ENCODE data around the gene MLYCD.
A peak's percentile ranks its signal among the peaks of the same experiment; 100 is the strongest.
"Not testable (repeated sequence)": the region's sequence is repeated elsewhere in the genome, so short reads cannot be mapped to it uniquely, and the experiment has no call there.

The MLYCD gene

DNA sequence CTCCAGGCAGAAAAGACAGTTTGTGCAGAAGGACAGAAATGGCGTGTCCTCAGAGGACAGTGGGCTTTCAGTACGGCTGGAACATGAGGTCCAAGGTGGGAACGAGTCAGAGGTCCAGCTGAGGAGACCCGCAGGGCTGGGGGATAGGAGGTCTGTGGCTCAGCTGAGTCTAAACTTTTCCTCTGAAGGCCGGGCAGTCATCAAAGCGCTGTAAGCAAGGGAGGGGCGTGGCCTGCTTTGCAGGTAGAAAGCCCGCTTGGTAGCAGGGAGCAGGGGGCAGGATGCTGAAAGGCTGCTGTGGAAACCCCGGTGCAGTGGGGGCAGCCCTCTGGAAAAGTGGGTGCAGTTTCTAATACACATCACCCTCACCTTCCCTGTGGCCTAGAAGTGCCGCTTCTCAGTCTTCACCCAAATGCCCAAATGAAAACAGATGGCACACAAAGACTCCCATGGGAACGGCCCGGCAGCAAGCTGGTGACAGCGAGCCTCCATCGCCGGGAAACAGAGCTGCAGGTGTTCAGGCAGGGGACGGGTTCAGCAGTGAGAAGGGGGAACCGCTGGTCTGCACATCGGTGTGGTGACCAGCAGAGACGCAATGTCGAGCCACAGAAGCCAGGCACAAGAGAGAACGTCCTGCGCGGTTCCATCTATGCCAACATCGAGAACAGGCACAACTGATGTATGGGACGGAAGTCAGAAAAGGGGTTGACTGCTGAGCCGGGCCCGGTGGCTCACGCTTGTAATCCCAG is 41.9 kb downstream of the MLYCD start:
- no peak for DNase-seq (ENCODE audit: low spot score)

DNA sequence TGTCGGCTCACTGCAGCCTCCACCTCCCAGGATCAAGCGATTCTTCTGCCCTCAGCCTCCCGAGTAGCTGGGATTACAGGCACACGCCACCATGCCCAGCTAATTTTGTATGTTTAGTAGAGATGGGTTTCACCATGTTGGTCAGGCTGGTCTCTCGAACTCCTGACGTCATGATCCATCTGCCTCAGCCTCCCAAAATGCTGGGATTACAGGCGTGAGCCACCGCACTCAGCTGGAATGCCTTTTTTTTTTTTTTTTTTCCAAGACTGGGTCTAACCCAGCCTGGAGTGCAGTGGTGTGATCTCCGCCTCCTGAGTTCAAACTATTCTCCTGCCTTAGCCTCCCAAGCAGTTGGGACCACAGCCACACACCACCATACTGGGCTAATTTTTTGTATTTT is 42.6 kb downstream of the MLYCD start:
- not testable (repeated sequence) for DNase-seq (ENCODE audit: low spot score)

DNA sequence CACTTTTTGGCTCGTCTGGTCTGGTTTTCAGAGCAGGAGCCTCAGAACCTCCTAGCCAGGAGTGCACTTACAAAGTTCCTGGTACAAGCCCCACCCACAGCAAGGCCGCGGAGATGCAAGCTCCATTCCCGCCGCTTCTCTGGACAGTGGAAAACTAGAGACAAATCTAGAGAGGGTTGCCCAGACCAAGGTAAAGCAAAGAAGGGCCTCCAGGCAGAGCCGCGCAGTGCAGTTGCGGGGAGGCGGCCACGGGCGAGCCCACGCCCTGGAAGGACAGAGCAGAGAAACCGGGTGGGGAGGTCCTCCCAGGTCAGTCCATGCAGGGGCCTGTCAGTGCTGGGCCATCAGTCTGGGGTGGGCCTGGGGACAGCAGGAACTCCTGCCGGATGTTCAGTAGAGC is 43.2 kb downstream of the MLYCD start:
- DNase-seq (ENCODE audit: low spot score), result no peak

DNA sequence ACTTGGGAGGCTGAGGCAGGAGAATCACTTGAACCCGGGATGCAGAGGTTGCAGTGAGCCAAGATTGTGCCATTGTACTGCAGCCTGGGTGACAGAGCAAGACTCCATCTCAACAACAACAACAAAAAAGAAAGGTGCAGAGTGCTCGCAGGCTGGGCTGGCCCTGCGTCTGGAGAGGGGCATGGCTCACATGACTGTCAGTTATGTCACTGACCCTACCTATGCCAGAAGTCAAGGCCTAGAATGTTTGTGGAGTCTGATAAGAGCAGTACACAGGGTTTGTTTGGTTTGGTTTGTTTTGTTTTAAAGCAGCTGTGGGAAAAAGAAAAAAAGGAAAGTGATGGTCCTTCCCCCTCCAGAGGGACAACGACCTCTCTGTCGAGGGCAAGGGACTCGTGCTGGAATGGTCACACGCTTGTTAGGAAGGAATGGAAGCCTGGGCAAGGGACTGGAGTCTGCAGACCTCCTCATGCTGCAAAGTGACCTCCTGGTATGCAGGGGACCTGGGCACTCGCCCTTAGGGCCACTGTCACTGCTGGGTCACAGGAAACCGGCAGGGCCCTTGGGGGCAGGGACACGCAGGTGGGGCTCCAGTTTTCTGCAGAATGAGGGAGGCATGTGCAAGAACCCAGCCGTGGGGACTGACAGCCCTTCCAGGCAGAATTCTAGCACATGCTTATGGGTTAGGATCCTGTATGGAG is 44.0 kb downstream of the MLYCD start:
- DNase-seq (ENCODE audit: low spot score), result no peak

DNA sequence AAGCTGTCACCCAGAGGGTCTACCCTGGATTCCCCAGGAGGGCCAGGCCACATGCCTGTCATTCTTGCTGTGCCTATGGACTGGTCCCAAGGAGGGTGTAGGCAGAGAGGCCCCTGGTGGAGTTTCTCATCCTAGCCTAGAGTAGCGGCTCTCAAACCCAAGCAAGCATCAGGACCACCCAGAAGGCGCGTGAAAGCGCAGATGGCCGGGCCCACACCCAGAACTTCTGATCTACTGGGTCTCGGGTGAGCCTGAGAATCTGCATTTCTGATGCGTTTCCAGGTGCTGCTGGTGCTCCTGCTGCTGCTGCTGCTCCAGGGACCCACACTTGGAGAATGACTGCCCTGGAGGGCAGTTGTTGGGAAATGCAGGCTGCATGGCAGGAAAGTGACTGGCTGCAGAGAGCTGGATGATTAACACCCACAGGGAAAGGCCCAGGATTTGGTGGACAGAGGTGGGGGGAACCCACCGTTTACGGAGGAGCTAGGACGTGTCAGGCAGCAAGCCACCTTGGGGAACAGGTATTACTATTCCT is 44.7 kb downstream of the MLYCD start:
- no peak for DNase-seq (ENCODE audit: low spot score)

DNA sequence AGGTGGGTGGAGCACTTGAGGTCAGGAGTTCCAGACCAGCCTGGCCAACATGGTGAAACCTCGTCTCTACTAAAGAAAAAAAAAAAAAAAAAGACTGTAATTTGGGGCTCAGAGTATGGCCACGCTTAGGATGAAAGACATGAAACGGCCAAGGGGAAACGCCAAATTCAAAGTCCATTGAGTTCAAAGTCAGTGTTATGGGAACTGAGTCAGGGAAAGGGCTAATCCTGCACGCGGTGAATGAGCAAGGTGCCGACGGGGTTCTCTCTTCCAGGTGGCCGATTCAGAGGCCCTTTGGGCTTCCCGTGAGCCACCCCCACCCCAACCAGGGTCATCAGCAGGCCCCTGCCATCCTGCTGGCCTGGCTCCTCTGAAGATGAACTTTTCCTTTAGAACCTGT is 46.7 kb downstream of the MLYCD start:
- DNase-seq (ENCODE audit: low spot score), result no peak

DNA sequence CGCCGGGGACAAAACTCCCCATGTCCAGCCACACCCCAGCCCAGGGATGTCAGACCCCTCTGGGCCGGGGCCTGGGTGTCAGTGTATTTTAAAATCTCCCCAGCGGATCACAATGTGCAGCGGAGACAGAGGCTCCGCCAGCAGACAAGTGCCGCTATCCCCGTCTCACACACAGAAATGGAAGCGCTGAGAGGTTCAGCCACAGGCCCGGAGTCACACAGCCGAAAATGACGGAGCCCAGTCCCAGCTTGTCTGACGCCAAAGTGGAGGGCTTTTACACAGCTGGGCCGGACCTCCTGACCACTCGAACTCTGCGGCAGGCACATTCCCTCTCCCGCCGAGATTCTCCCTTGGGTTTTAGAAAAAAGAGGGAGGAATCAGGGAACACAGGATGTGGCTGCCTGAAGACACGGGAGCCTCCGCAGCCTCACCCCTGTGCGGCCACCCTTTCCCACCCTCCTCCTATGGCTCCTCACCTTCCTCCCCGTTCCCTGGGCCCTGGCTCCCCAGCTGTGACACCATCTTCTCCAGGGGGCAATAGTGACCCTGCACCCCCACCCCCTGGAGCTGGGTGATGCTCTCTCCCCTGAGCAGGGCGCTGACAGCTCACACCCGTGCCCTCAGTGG is 47.4 kb downstream of the MLYCD start:
- no peak for DNase-seq (ENCODE audit: low spot score)

DNA sequence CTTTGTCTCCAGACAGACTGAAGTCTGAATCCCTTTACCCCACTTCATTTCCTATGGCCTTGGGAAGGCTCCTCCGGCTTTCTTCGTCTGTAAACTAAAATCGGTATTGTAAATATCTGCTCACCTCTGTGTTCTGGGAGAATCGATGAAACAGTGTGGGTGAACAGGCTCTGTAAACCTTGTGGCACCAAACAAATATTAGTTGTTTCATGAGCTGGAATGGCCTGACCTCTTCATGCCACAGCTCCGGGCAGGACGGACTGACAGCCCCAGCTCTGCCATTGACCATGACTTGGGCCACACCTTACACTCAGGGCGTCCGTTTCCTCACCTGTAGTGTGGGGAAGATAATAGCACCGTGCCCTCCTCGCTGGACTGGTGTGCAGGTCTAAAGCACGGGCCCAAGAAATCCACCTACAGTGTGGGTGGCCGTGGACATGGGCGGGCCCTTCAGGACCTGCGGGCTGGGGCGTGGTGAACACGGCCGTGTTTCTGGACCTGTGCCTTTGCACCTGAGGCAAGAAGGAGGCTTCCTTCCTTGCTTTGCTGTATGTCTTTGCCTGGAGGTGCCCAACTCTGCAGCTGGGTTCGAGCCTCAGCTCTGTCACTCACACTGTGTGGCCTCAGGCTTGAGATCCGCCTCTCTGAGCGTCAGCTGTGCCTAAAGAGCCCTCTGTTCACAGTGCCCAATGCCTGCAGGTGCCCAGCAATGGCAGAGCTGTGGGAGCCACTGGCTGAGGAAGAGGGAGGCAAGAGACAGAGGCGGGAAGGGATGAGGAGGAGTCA is 48.1 kb downstream of the MLYCD start:
- no peak for DNase-seq (ENCODE audit: low spot score)

DNA sequence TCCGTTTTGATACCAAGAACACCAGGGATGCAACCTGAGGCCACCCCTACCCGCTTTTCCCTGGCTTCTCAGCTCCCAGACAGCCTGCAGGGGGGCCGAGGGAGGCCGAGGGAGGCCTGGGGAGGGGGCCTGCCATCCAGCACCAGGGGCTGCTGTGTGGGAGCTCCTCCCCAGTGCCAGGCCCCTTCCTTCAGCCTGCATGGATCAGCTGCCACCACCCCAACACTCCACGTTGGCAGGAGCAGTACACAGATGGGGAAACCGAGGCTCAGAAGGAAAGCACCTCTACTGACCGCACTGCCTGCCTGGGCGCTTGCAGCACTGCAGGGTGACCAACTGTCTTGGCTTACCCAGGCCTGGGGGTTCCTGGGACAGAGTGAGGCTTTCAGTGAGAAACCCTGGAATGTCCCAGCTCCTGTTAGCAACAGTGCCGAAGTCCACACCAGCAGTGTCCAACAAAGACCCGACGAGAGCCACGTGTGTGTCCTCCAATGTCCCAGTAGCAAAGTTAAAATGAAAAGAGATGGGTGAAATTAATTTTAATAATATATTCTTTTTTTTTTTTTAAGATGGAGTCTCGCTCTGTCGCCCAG is 48.8 kb downstream of the MLYCD start:
- no peak for DNase-seq (ENCODE audit: low spot score)

DNA sequence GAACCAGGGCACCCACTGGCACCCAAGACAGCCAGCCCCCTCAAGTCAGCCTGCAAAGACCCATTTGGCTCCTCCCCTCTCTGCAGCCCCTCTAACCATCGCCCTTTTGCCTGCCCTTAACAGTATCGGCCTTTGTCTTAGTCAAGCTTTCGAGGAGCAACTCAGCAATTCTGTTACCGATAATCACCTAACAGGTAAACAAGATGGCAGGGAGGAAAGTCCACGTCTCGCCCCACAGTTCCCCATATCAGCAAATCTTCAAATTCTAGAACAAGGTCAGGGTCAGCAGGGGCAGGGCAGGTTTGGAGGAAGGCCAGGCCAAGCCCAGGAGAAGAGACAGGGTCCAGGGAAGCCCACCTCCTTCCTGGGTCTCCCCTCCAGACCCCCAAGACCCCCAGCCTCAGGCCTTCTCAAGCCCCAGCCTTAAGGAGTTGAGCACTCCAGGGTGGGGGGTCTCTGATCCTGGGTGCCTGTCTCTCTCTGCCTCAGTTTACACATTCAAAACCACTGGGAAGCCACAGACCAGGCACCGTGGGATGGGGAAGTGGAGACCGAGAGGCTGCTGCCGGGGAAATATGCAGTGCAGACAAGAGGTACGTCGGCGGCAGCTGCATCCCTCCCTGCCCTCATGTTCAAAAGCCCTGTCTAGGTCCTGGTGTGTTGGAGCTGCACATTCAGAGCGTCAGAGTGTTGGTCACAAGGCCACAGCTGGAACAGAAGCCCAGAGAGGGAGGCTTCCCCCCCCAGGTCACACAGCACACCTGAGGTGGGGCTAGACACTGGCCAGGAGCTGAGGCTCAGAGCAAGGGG is 50.2 kb downstream of the MLYCD start:
- DNase-seq (ENCODE audit: low spot score), result no peak

DNA sequence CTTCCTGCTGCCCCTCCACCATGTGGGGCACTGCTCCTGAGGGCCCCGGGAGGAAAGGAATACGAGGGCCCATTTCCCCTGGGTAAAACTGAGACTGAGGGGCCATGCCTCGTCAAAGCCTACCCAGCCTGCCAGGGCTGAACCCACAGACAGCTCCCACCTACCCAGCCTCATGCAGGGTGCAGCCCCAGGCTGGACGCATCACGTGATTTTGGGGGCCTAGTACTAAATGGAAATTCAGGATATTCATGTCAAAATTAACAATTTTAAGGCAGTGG is 50.7 kb downstream of the MLYCD start:
- no peak for DNase-seq (ENCODE audit: low spot score)

DNA sequence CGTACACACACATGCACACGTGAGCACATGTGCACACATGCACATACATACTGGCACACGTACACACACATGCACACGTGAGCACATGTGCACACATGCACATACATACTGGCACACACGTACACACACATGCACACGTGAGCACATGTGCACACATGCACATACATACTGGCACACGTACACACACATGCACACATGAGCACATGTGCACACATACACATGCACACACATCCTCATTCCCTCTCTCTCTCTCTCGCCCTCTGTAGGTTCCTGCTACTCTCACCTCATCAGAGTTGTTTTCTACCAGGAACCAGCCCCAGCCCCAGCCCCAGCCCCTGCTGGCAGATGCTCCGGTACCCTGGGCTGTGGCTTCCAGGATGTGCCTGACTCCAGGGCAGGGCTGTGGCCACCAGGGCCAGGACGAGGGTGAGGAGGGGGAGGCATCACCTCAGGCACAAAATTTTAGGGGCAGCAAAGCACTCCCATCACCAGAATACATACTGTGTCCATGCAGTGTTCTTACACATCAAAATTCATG is 52.0 kb downstream of the MLYCD start:
- DNase-seq (ENCODE audit: low spot score), result not testable (repeated sequence)

DNA sequence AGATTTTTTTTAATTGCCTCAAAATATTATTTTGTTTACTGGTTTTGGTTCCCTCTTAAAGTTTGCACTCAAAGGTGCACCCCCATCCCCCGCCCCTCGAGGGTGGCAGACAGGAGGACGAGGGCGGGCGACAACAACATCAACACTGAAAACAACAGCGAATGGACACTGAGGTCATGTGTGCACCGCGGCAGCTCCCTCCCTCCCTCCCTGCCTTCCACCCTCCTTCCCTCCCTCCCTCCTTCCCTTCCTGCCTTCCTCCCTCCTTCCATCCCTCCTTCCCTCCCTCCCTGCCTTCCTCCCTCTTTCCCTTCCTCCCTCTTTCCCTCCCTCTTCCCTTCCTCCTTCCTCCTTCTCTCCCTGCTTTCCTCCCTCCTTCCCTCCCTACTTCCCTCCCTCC is 52.6 kb downstream of the MLYCD start:
- DNase-seq (ENCODE audit: low spot score), result no peak

DNA sequence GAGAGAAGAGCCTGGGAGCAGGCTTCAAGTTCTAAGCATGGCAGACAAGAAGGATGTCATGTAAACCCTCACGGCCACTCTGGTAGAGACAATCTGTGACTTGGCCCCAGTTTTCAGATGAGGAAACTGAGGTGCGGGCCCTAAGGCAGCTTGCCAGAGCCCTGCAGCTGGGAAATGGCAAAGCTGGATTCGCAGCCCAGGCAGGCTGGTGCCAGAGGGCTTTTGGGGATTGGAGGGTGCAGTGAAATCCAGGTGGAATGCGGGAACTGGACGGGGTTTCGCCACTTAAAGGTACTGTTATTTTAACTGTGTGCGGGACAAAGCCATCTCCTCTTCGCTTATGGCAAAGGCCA is 53.6 kb downstream of the MLYCD start:
- DNase-seq (ENCODE audit: low spot score), result no peak

DNA sequence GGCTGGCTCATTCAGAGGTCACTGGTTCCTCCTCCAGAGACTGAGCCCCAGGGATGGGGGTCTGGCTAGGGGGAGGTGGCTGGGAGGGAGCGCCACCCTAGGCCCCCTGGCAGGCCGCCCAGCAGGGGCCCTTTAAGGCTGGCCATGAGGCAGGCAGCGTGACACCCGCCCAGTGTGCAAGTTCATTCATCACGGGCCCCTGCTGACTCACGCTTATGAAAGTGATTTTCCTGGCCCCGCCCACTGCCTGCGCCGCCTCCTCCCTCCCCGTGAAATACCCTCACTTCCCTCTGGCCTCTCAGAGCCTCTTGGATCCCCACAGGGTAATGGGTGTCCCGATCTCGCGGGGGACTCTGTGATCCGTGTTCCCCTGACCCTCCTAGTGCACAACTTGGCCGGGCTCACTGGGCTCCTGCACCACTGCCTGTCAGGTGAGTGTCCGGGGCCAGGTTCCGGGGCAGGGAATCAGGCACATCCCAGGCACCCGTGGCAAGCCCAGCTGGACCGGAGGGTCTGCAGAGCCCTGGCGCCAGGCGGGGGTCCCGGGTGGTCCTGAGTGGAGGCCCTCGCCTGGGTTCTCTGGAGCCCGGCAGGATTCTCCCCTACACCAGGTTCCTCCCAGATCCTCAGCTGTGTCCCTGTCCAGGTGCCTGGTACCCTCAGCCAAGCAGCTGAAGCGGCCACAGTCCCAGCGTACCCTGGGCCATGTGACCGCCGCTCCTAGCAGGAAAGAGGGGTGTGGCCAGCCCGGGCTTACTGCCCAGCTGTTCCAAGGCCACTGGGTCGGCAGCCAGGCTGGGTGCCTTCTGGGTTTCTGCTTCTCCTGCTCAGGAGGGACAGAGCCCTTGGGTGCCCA is 54.3 kb downstream of the MLYCD start, which contains the start of gene OSGIN1:
Gene OSGIN1, plus strand, starts transcription at position 301 of the 856 bp plus-strand sequence. CDS start 4,432 bp downstream, outside the sequence.
- peak; percentile 84 for DNase-seq (ENCODE audit: low spot score)

DNA sequence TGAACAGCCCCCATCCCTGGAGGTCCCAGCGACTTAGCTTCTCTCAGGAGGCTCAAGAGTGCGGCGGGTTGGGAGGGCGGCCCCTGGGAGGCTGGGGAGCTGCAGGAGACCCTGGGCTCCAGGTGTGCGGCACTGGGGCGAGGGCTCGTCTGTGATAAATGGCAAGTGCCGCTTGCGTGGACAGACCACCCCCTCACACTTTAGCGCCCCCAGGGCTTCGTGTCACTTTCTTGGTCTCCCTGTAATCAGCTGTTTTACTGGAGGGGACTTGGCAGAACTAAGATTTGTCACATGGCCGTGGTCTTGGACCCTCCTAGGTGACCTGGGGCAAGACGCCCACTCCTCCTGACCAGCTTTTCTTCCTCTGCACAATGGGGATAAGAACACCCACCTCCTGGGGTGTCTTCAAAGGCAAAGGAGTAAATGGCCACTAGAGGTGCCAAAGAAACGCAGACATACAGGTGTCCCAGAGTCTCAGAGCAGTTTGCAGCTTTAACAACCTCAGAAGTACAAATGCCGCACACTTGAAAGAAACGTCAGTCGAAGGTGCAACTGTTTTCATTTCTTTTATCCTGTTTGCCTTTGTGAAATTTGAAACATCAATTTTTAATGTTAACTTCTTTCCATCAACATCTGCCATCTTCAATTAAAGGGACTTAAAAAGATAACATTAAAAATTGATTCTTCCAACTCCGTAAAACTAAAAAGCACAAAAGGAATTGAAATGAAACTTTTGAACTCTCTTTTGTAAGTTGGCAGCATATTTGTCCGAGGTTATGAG is 55.1 kb downstream of the MLYCD start:
- no peak for DNase-seq (ENCODE audit: low spot score)

DNA sequence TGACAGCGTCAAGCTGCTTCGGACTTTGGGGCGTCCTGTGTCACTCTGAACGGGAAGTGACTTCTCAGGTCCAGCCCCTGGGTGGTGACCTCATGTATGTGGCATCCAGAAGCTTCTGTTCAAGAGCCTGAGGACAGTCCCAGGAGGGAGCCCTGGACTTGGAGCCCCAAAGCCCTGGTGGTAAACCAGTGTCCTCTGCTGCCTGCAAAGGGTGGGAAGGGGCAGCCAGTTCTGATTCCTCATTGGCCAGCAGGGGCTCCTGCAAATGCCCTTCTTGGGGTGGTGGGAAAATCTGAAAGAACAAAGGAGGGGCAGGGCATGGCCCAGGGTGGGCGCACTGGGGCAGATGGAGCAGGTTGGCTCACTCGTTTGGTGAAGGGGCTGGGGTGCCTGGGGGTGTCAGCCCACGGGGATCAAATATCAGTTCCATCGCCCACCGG is 55.7 kb downstream of the MLYCD start:
- DNase-seq (ENCODE audit: low spot score), result no peak

DNA sequence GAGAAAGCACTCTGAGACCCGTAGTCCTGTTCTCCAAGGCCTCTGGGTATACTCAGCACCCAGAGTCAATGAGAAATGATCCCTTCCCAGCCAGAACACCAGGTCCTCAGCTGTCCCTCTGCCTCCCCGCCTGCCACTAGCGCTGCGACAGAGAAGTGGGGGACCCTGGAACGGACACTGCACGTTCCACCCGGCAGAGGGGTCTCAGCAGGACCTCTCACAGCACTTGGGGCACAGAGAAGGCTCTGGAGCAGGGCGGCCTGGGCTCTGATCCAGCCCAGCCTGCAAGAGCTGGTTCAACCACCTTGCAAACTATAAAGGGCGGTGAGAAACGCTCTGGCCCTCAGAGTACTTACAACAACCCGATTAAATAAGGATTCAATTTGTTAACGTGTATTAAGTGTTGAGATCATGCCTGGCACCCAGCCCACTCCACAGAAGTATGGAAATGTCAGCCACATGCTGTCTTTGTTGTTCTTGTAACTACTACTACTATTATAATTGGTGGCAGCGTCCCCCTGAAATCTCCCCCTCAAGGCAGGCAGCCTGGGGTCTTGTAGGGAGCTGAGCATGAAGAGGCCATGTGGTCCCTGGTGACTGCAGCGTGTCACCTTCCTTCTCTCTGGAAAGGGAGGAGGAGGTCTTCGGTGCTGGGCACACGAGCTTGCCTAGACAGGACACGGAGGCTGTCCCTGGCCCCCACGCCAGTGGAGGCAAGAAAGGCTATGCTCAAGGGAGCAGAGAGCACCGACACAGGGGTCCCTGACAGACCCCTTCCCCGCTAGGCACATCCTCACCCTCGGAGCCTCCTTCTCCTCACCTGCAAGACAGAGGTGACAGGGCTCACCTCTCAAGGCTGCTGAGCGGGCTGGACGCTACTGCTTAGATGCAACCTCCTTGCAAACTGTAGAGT is 56.6 kb downstream of the MLYCD start:
- no peak for DNase-seq (ENCODE audit: low spot score)

Measured in Ammon's horn (tissue), 1 donor.